Measurements from ENCODE around the gene TMPRSS6. TPM values are rescaled to one million over a fixed set of nuclear protein-coding genes. Genes with fewer than 3 reads are reported as not detected.

The TMPRSS6 gene
- polyA plus RNA-seq, 3 donors, result not detected

DNA sequence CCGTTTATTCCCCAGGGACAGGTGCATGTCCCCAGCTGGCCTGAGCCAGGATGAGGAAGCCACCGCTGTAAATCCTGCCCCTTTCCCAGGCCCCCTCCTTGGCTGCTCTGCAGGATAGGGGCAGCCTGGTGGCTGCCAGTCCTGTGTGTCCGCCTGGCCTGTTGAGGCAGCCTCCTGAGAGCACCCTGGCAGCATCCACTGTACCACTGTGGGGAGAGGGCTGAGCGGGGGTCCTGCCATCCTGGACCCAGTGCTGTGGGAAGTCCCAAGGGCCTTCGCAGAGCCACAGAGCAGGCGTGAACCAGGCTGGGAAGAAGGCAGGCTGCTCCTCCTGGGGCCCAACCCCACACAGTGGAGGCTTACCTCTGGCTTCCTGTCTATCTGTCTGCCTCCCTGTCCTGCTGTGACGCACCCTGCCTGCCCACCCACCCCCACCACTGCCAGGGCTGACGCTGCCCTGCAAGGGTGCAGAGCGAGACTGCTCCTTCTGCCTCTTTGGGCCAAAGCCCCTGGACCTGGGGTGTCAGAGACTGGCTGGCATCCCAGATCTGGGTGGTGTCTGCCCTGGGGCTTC lies 49.5 kb downstream of the TMPRSS6 start:
- H3K27ac Mint-ChIP-seq, result no peak overlapping the region
- peaks cover 1 to 7% (median 4%) of the 10 kb centered on the region in 3 donors for H3K27me3 Mint-ChIP-seq (ENCODE audit: low read depth in 3 of 3)
- Histone ChIP-seq H3K27me3 (ENCODE audit: control insufficient read depth in 2 of 2, insufficient read depth in 2 of 2, low read length in 2 of 2) (no peaks in the 10 kb centered on the region), H3K4me3 (replicated peaks in 1 of 3; ENCODE audit: low read depth in 2 of 3, low read length in 3 of 3) (no peak overlapping the region), H4K20me1 (ENCODE audit: insufficient read depth, low read length) (no peaks in the 10 kb centered on the region), H3K4me2 (replicated peaks; ENCODE audit: extremely low read depth, low read length, poor library complexity, severe bottlenecking) (no peak overlapping the region), H3K4me1 (ENCODE audit: control insufficient read depth in 1 of 2, insufficient read depth in 2 of 2, low read length in 2 of 2) (no peaks in the 10 kb centered on the region), H3K36me3 (replicated peaks in 1 of 2; ENCODE audit: control insufficient read depth in 1 of 2, insufficient read depth in 2 of 2, low read length in 2 of 2) (peaks cover 27 to 50% of the 10 kb centered on the region in 2 donors), H2AFZ (ENCODE audit: insufficient read depth, low read depth, low read length, poor library complexity, severe bottlenecking) (no peak overlapping the region), H3K9ac (ENCODE audit: insufficient read depth, low read length, poor library complexity, severe bottlenecking) (no peak overlapping the region), H3K27ac (ENCODE audit: low read depth in 1 of 2, low read length in 2 of 2) (no peak overlapping the region), H3K79me2 (ENCODE audit: insufficient read depth, low read length) (no peaks in the 10 kb centered on the region), H3K9me3 (replicated peaks in 1 of 2; ENCODE audit: control insufficient read depth in 1 of 2, insufficient read depth in 1 of 2, low read length in 2 of 2) (no peaks in the 10 kb centered on the region)
- intact Hi-C loops (cut with micrococcal nuclease), result no loop called here
- no peak overlapping the region for H3K4me3 Mint-ChIP-seq
- no peak for DNase-seq
- H3K36me3 Mint-ChIP-seq, result peaks cover 34 to 49% of the 10 kb centered on the region in 2 donors
- H3K9me3 Mint-ChIP-seq, result no peaks in the 10 kb centered on the region
- TF ChIP-seq, protein P1, sequence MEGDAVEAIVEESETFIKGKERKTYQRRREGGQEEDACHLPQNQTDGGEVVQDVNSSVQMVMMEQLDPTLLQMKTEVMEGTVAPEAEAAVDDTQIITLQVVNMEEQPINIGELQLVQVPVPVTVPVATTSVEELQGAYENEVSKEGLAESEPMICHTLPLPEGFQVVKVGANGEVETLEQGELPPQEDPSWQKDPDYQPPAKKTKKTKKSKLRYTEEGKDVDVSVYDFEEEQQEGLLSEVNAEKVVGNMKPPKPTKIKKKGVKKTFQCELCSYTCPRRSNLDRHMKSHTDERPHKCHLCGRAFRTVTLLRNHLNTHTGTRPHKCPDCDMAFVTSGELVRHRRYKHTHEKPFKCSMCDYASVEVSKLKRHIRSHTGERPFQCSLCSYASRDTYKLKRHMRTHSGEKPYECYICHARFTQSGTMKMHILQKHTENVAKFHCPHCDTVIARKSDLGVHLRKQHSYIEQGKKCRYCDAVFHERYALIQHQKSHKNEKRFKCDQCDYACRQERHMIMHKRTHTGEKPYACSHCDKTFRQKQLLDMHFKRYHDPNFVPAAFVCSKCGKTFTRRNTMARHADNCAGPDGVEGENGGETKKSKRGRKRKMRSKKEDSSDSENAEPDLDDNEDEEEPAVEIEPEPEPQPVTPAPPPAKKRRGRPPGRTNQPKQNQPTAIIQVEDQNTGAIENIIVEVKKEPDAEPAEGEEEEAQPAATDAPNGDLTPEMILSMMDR (IDR thresholded peaks at IDR 0.05), result no peak
- 97% methylated on average over 7 of the region's 9 CpGs for WGBS (ENCODE audit: insufficient coverage)
- H3K4me1 Mint-ChIP-seq, result no peaks in the 10 kb centered on the region

DNA sequence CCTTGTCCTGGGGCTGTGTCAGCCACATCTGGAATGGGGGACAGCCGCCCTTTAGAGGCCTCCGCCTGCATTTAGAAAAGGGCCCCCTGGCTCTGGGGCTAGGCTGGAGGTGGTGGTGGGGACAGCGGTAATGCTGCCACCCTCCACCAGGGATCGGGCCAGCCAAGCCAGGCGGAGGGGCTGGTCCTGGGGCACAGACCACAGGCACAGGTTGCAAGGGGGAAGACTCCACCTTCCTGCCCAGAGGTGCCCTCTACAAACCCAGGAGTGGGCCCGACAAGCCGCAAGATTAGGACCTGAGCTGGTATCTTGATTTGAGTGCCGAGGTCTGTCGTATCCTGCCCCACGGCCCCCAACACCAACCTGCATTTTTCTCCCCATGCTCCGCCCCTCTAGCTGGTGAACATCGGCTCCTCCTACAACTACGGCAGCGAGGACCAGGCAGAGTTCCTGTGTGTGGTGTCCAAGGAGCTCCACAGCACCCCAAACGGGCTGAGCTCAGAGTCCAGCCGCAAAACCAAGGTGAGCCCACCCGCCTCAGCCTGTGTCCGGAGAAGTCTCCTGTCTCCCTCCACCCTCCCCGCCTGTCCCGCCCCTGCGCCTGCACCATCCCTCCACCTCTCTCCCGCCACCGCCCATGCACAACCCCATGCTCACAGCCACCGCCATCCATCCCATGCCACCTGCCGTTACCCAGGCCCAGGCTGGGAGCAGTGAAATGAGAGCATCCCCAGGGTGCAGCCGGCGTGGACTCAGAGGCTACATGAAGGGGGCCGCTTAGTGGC lies 50.4 kb downstream of the TMPRSS6 start:
- no peak for DNase-seq
- TF ChIP-seq, protein P1 (IDR thresholded peaks at IDR 0.05), result no peak
- peaks cover 0 to 7% (median 4%) of the 10 kb centered on the region in 3 donors for H3K27me3 Mint-ChIP-seq (ENCODE audit: low read depth in 3 of 3)
- H3K9me3 ChIP-seq (replicated peaks in 1 of 2; ENCODE audit: control insufficient read depth in 1 of 2, insufficient read depth in 1 of 2, low read length in 2 of 2), result no peaks in the 10 kb centered on the region
- no peak overlapping the region for H3K27ac Mint-ChIP-seq
- no peaks in the 10 kb centered on the region for H3K4me1 Mint-ChIP-seq
- intact Hi-C loops (cut with micrococcal nuclease), result no loop called here
- no peaks in the 10 kb centered on the region for H3K9me3 Mint-ChIP-seq
- no peak overlapping the region for H3K4me2 ChIP-seq (replicated peaks; ENCODE audit: extremely low read depth, low read length, poor library complexity, severe bottlenecking)
- no peak overlapping the region for H3K4me3 ChIP-seq (replicated peaks in 1 of 3; ENCODE audit: low read depth in 2 of 3, low read length in 3 of 3)
- H3K79me2 ChIP-seq (ENCODE audit: insufficient read depth, low read length), result no peaks in the 10 kb centered on the region
- H3K27ac ChIP-seq (ENCODE audit: low read depth in 1 of 2, low read length in 2 of 2), result no peak overlapping the region
- peaks cover 27 to 59% of the 10 kb centered on the region in 2 donors for H3K36me3 ChIP-seq (replicated peaks in 1 of 2; ENCODE audit: control insufficient read depth in 1 of 2, insufficient read depth in 2 of 2, low read length in 2 of 2)
- H3K36me3 Mint-ChIP-seq, result peaks cover 39 to 47% of the 10 kb centered on the region in 2 donors
- H3K4me3 Mint-ChIP-seq, result no peak overlapping the region
- H4K20me1 ChIP-seq (ENCODE audit: insufficient read depth, low read length), result no peaks in the 10 kb centered on the region
- no peaks in the 10 kb centered on the region for H3K4me1 ChIP-seq (ENCODE audit: control insufficient read depth in 1 of 2, insufficient read depth in 2 of 2, low read length in 2 of 2)
- no peaks in the 10 kb centered on the region for H3K27me3 ChIP-seq (ENCODE audit: control insufficient read depth in 2 of 2, insufficient read depth in 2 of 2, low read length in 2 of 2)
- no peak overlapping the region for H2AFZ ChIP-seq (ENCODE audit: insufficient read depth, low read depth, low read length, poor library complexity, severe bottlenecking)
- H3K9ac ChIP-seq (ENCODE audit: insufficient read depth, low read length, poor library complexity, severe bottlenecking), result no peak overlapping the region
- 97% methylated on average over 25 of the region's 28 CpGs for WGBS (ENCODE audit: insufficient coverage)

All from CD14-positive monocyte (primary cell).